Glutamatergic neuron (in vitro differentiated cells): ENCODE measurements around the gene GFER. TPM values are rescaled to one million over a fixed set of nuclear protein-coding genes. Genes with fewer than 3 reads are reported as not detected.

Experiments
- DNase-seq: peaks from one replicate; pipeline ENCODE4 v3.0.0; 2022
- H3K27ac Mint-ChIP-seq: one replicate; pipeline ENCODE4 v1.8.0; 2020; ENCODE audit warnings: mild to moderate bottlenecking, mixed read lengths, inconsistent platforms; ENCODE audit not compliant: unreplicated experiment
- H3K27me3 Mint-ChIP-seq: one replicate; pipeline ENCODE4 v1.8.0; 2020; ENCODE audit warnings: mild to moderate bottlenecking, moderate library complexity, mixed read lengths, inconsistent platforms; ENCODE audit not compliant: unreplicated experiment
- H3K36me3 Mint-ChIP-seq: one replicate; pipeline ENCODE4 v1.8.0; 2020; ENCODE audit warnings: mild to moderate bottlenecking, mixed read lengths, inconsistent platforms; ENCODE audit not compliant: unreplicated experiment
- H3K4me1 Mint-ChIP-seq: one replicate; pipeline ENCODE4 v1.8.0; 2020; ENCODE audit warnings: mild to moderate bottlenecking, low read depth, mixed read lengths, inconsistent platforms; ENCODE audit not compliant: unreplicated experiment
- H3K4me3 Mint-ChIP-seq: one replicate; pipeline ENCODE4 v1.8.0; 2020; ENCODE audit warnings: mild to moderate bottlenecking, mixed read lengths, inconsistent platforms; ENCODE audit not compliant: unreplicated experiment
- H3K9me3 Mint-ChIP-seq: one replicate; pipeline ENCODE4 v1.8.0; 2020; ENCODE audit warnings: mild to moderate bottlenecking, moderate library complexity, mixed read lengths, inconsistent platforms; ENCODE audit not compliant: unreplicated experiment
- total RNA-seq: library from RNA; stranded (reverse); fragmentation: NEBNext Ultra II Directional; extraction: Animal tissue kit (Norgen Biotek cat#: 25700); gene quantifications from one replicate; pipeline ENCODE4 v1.2.1, GENCODE V29; 2021; ENCODE audit not compliant: unreplicated experiment
- TF ChIP-seq, protein P1 (sequence below): fragments of 200-600 bp; sonication (generic); IDR thresholded peaks from one replicate; pipeline ENCODE4 v1.5.0; 2021; ENCODE audit not compliant: partially characterized antibody, unreplicated experiment

Gene GFER
- total RNA-seq, 1 donor from 2014 or later = 26.0 TPM

DNA sequence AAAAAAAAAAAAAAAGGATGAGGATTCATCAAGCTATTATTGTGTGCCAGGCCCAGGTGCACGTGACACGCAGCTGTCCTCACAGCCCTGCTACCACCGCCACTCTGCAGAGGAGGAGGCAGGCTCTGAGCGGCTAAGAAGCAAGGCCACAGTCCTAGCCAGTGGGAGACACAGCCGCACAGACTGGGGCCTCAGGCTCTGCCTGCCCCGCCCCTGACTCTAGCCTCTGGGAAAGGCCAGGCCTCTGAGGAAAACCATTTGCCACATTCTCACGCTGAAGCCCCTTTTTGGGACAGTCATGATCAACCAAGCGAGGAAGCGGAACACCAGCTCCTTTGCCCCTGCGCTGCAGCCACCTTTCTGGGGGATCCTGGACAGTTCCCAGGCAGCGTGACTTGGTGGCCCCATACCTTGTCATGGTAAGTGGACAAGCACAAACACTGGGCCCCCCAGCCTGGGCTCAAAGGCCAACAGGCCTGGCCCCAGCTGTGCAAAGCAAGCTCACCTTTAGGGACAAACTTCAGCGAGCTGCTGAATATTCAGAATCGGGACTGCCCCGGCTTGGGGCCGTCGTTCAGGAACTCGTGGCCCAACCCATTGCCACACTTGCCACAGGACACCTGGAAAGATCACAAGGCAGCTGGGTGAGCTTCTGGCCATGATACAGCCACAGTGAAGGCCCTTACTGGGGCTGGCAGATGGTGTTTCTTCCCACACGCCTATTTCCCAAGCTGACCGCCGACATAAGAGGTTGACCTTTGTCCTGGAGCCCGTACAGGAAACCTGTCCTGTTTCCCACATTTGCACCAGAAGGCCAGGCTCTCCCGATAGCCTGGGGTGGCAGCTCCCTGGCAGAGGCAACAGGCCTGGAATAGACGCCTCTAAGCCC is 43.5 kb upstream of the GFER start:
- Mint-ChIP-seq H3K4me1 (peaks cover 10% of the 10 kb centered on the region), H3K27ac (peak overlapping the region; percentile 84), H3K4me3 (no peak overlapping the region), H3K27me3 (peaks cover 1% of the 10 kb centered on the region), H3K36me3 (no peaks in the 10 kb centered on the region), H3K9me3 (peaks cover 3% of the 10 kb centered on the region)
- TF ChIP-seq, protein P1, sequence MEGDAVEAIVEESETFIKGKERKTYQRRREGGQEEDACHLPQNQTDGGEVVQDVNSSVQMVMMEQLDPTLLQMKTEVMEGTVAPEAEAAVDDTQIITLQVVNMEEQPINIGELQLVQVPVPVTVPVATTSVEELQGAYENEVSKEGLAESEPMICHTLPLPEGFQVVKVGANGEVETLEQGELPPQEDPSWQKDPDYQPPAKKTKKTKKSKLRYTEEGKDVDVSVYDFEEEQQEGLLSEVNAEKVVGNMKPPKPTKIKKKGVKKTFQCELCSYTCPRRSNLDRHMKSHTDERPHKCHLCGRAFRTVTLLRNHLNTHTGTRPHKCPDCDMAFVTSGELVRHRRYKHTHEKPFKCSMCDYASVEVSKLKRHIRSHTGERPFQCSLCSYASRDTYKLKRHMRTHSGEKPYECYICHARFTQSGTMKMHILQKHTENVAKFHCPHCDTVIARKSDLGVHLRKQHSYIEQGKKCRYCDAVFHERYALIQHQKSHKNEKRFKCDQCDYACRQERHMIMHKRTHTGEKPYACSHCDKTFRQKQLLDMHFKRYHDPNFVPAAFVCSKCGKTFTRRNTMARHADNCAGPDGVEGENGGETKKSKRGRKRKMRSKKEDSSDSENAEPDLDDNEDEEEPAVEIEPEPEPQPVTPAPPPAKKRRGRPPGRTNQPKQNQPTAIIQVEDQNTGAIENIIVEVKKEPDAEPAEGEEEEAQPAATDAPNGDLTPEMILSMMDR = no peak
- DNase-seq = no peak

DNA sequence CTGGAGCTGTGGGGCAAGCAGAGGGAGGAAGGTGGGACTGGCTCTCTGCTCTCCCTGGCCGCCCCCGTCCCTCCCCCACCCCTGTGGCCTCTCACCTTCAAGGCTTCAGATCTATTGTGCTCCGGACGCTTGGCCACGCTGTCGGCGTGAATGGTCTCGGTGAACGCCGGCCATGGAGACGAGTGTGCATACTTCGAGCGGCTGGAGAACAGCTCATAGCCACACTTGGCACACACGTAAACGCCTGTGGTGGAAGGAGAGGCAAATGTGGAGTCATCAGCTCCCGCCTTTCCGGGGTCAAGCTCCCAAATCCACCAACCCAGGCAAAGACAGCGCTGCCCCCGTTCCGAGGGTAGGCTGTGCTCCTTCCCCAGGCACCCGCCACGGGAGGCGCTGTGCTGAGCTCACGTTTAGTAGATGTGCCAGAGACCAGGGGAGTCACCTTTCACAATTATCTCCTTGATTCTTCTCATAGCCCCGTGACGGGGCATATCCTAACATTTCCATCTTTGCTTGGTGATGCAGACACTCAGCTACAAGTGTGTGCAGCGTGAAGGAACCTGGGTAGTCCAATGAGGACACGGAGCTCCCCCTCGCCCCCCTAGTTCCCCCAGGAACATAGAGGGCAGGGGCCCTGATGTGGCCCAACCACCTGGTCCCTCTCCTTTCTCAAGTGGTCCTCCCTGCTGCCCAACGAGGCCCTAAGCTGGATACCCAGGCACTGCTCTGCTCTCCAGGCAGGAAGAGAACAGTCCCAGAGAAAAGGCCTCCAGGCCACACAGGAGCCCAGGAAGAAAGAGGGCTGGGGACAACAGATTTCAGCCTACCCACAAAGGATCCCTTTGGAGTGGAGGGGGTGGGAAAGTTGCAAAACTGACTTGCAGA is 42.6 kb upstream of the GFER start:
- Mint-ChIP-seq H3K27me3 (peaks cover 1% of the 10 kb centered on the region), H3K27ac (peak overlapping the region; percentile 84), H3K36me3 (no peaks in the 10 kb centered on the region), H3K4me1 (peaks cover 10% of the 10 kb centered on the region), H3K9me3 (peaks cover 3% of the 10 kb centered on the region), H3K4me3 (peak overlapping the region; percentile 82)
- DNase-seq = peak; percentile 60
- TF ChIP-seq, protein P1 = no peak

DNA sequence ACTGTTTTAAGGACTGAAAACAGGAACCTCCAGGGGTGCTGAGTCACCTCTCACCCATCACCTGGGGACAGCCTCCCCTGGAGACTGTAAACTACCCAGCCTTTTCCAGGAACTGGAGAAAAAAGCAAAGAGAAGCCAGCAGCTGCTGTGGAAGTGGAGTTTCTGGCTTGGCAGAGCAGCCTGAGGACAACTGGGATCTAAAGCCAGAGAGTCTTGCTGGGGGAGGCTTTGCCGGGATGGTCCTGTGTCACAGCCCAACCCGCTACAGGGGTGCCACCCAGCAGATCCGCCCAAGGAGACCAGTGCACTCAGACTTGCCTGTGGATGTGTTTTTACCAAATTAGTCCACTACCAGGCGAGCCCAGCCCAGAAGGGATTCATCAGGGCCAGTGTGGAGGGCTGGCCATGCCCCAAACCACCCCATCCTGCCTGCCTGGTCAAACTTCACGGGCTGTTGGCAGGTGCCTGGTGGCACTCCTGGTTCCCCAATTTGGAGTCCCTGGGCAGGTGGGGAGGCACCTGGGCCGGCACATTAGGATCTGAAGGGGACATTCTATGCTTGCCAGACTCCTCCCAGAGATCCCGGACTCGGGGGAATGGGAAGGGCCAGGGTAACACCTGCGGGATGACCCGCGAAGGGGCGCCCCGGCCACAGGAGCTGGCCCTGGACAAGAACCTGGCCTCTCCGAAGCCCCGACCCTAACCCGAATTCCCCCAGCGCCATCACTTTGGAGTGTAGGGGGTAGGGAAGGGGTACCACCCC is 41.8 kb upstream of the GFER start:
- peaks cover 3% of the 10 kb centered on the region for H3K9me3 Mint-ChIP-seq
- no peak for DNase-seq
- no peaks in the 10 kb centered on the region for H3K36me3 Mint-ChIP-seq
- H3K4me3 Mint-ChIP-seq = peak overlapping the region; percentile 82
- H3K4me1 Mint-ChIP-seq = peaks cover 10% of the 10 kb centered on the region
- TF ChIP-seq, protein P1 = no peak
- H3K27ac Mint-ChIP-seq = peak overlapping the region; percentile 59
- peaks cover 1% of the 10 kb centered on the region for H3K27me3 Mint-ChIP-seq

DNA sequence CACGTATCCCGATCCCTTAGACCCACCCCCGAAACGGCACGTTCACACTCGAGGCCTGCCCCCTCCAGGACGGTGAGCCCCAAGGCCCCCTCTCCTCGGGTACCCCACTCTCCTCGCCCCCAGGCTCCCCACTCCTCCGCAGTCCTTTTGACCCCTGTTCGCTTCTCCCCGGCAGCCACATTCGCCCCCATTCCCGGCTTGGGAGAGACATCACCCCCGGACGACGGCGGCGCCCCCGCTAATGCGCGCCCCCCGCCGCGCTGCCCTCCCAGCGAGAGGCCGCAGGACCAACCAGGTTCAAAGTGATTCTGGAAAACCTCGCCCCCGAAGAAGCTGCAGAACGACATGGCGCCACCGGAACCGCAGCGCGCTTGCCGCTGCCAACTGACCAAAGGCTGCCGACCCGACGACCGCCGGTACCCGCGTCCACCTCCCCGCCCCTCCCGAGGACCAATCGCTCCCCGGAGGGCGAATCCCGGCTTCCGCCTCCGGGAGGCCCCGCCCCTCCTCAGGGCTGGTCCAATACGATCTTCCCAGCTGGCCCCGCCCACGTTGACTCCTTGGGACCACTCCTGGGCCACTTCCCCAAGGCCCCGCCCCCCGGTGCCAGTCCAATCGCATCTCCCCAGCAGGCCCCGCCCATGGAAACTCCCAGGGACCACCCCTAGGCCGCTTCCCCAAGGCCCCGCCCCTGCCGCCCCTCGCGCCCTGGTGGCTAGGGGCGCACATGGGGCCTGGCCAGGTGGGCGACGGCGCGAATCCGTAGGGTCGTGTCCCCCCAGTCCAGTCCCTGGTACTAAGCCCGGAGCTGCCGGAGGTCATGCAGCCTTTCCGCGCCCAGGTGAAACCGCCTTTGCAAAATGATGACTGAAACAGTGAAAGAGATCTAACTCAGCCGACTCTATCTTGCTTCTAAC is 40.9 kb upstream of the GFER start, which contains the start of gene MSRB1:
MSRB1 (minus strand) TSS at position 390 of the 917 bp plus-strand sequence; CDS start at position 347, 43 bp downstream.
- Mint-ChIP-seq H3K4me1 (peaks cover 10% of the 10 kb centered on the region), H3K36me3 (no peaks in the 10 kb centered on the region), H3K4me3 (peak within 1 kb of the TSS; percentile 82), H3K9me3 (peaks cover 3% of the 10 kb centered on the region), H3K27me3 (peaks cover 4% of the 10 kb centered on the region), H3K27ac (peak within 1 kb of the TSS; percentile 17)
- TF ChIP-seq, protein P1 = no peak
- peak; percentile 100 for DNase-seq
